22Rv1 (cell line): ENCODE data around the gene COA1.

Source experiments
- H3K27ac ChIP-seq: fragments of 450-650 bp; 2 replicates; pipeline ENCODE4 v1.5.1; 2017
- ZFX ChIP-seq: fragments of 450-650 bp; IDR thresholded peaks from 2 replicates; pipeline ENCODE4 v1.6.1; 2017; ENCODE audit warnings: antibody characterized with exemption, borderline replicate concordance
- TF ChIP-seq, protein P1 (sequence below): fragments of 450-650 bp; IDR thresholded peaks from 2 replicates; pipeline ENCODE4 v1.5.1; 2017; ENCODE audit warnings: mild to moderate bottlenecking

COA1 gene

DNA sequence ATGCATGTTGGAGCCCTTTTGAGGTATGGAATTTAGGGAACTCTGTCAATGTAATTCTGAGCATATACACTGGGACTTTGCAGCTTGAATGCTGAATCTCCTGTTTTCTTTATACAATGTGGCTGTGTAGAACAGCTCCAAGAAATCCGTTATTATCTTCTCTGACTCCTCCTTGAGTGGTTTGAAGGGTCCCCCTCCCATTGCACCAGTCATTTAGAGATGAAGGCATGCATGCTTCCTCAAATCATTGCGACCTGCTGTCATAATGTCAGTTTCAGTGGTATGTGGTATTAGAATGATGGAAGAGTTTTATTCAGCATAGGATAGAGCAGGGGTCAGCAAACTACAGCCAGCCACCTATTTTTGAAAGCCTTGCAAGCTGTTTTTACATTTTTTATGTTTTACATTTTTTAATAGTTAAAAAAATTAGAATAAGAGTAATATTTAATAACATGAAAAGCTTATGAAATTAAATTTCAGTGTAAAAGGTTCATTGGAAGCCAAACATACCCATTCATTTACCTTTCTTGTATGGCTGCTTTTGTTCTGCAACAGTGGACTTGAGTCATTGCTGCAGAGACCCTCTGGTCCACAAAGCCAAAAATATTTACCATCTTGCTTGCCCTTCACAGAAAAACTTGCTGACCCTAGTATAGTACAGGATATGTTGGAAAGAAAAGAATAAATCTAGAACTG is 138.3 kb downstream of the COA1 start:
- H3K27ac ChIP-seq: no peak overlapping the region
- no peak for TF ChIP-seq ZFX
- TF ChIP-seq, protein P1, sequence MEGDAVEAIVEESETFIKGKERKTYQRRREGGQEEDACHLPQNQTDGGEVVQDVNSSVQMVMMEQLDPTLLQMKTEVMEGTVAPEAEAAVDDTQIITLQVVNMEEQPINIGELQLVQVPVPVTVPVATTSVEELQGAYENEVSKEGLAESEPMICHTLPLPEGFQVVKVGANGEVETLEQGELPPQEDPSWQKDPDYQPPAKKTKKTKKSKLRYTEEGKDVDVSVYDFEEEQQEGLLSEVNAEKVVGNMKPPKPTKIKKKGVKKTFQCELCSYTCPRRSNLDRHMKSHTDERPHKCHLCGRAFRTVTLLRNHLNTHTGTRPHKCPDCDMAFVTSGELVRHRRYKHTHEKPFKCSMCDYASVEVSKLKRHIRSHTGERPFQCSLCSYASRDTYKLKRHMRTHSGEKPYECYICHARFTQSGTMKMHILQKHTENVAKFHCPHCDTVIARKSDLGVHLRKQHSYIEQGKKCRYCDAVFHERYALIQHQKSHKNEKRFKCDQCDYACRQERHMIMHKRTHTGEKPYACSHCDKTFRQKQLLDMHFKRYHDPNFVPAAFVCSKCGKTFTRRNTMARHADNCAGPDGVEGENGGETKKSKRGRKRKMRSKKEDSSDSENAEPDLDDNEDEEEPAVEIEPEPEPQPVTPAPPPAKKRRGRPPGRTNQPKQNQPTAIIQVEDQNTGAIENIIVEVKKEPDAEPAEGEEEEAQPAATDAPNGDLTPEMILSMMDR: no peak

- no peak for TF ChIP-seq ZFX
- TF ChIP-seq, protein P1: no peak
- no peak overlapping the region for H3K27ac ChIP-seq
These were observed 139.6 kb downstream of the COA1 start for GRCh38 chr7:43589728-43590127.
